TTC549 (cell line): ENCODE measurements around the gene CHST3.

Source experiments
- FAIRE-seq: peaks from 2 replicates; lab custom pipeline; 2012; peaks lifted over from hg19 to GRCh38; lab: Jason Lieb, UNC

The CHST3 gene

GRCh38 chr10:71989661-71990454, 25.7 kb downstream of the CHST3 start:
- FAIRE-seq, result no peak

DNA sequence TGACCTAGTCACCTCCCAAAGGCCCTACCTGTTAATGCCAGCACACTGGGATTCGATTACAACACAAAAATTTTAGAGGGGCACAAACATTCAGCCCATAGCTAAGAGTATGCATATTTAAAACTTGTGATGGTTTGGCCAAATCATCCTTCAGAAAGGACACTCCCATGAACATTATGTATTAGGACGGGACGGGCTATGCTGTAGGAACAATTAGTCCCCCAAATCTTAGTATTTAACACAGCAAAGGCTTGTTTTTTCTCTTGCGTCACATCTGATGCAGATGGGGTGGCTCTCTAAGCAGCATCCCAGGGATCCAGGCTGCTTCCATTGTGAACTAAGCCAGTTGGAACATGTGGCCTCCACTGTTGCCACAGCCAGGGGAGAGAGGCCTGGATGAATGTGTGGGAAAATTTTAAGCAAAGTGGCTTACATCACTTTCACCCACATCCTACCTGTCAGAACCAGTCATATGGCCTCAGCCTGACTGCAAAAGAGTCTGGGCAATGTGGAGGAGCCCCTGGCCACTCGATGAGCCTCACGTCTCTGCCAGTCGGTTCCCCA, 26.6 kb downstream of the CHST3 start:
- FAIRE-seq, result no peak

- no peak for FAIRE-seq
Observed at GRCh38 chr10:71995449-71995848, 31.3 kb downstream of the CHST3 start.

DNA sequence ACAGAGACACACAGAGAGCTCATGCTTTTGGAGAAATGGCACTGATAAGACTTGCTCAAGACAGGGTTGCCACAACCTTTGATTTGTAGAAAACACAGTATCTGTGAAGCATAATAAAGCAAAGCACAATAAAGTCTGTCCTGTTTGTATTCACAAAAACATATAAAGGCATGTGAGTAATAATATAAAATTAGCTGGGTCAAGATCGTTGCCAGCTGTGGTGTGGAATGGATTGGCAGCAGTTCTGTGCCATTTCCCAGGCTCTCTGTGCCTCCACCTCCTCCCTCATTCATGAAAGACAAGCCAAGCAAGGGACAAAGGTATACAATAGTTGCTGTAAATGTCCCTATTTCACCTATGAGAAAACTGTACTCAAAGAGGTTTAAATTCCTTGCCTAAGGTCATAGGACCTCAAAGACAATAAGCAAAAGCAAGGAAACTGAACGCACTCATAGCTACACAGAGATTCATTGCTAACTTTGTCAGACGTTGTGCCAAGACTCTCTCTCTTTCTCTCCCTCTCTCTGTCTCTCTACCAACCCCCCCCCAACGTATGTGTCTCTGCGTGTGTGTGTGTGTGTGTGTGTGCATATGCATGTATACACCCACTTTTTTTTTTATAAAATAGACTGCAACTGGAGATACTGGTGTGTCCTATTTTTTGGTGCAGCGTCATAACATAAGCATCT, 31.8 kb downstream of the CHST3 start:
- no peak for FAIRE-seq

DNA sequence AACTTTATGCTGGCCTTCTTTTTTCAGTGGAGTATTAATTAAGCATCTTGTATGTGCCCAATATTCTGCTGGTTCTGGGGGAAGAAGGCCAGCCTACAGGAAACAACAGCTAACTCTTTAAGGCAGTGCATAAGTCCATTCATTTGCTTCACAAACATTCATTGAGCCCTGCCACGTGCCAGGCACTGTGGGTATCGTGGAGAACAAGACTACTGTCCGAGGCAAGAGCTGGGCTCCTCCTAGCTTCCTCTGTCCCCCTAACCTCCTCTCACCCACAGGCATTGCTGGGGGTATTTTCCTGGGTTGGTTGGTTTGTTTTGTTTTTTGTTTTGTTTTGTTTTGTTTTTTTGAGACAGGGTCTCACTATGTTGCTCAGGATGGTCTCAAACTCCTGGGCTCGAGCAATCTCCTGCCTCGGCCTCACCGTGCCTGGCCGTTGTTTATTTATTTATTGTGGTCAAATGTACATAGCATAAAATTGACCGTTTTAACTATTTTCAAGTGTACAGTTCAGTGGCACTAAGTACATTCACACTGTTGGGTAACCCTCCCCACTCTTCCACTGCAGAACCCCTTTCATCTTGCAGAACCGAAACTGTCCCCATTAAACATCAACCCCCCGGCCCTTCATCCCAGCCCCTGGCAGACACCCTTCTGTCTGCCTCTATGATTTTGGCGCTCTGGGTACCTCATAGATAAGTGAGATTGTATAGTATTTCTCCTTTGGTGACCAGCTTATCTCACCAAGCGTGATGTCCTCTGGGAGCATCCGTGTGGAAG, 32.6 kb downstream of the CHST3 start:
- FAIRE-seq, result no peak

- FAIRE-seq, result no peak
Observed at GRCh38 chr10:71998119-71998839, 34.1 kb downstream of the CHST3 start.

DNA sequence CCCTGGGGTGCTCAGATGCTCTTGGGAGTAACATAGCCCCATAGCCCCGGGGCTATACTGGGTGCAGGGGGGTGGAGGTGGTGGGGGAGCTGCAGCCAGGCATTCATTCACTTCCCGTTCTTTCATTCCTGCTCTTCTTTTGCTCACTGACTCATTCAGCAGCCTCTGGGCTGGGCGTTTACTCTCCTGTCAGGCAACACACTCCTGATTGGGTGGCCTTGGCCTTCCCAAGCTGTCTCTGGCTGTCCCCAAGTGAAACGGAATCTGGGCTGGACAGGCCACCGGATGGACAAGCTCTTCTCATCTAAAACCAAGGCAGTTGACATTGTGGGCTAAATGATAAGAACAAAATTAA, 34.6 kb downstream of the CHST3 start:
- no peak for FAIRE-seq

DNA sequence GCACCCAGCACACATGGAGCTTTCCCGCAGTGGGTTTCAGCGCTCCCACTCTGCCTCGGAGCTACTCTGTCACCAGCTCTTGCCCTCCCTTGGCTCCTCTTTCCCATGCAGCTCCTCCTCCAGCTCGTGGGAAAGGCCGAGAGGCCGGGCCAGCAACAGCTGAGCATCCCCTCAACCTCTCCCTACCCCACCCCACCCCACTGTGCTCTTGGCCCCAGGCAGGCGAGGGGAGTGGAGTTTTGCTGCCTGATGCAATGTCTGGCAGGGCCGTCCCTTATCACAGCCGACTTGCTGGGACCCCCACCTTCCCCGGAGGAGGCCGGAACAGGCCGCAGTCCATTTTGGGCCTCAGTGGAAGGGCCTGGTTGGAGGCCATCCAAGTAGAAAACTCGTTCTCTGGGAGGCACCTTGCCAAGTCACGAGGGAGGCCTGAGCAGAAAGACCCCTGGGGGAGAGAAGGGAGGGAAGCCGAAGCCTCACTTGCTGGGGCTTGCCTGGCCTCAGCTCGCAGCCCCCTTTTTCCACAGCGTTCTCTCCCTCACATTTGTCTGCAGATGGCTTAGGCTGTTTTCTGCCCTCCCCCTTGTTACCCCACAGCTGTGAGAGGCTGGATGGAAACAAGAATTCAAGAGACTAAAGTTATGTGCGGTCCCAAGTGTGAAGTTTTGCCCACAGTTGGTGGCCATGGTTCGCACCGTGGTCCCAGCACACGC, 35.3 kb downstream of the CHST3 start:
- no peak for FAIRE-seq

DNA sequence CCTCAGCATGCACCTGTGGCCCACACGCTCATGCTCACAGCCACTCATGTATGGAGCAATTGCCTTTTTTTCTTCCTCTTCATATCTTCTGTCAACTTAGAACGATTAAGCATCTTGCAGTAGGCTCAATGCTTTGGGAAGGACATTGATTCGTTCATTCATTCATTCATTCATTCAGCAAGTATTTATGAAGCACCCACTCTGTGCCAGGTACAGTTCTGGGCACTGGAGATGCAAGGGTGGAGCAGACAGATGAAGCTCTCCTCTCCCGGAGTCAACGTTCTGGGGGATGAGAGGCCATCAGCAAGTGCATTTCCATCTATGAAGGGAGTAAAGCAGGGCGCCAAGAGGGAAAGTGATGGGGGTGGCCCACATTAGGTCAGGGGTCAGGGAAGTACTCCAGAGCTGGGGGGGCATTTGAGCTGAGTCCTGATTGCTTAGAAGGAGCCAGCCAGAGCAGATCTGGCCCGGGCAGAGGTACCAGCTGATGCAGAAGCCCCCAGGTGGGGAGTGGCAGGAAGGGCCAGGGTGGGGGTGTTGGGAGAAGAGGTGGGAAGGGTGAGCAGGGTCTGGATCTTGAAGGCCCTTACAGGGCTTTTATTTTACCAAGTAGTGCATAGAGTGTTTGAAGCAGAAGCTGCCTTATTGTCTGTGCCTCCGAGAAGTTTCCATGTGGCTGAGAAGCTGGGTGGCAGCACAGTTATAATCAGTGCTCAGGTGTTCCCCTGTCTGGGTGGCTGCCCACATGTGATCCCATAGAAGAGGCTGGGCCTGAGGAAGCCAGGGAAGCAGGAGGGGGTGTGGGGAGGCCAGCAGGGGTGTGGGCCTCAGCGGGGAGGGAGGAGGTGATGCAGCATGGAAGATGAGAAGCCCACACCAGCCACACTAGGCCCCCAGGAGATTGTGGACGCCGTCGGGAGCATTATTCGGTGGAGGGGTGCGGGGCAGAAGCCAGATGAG, 36.2 kb downstream of the CHST3 start:
- no peak for FAIRE-seq

GRCh38 chr10:72001033-72001395, 36.8 kb downstream of the CHST3 start:
- no peak for FAIRE-seq

GRCh38 chr10:72002354-72003295, 38.4 kb downstream of the CHST3 start:
- FAIRE-seq, result no peak

DNA sequence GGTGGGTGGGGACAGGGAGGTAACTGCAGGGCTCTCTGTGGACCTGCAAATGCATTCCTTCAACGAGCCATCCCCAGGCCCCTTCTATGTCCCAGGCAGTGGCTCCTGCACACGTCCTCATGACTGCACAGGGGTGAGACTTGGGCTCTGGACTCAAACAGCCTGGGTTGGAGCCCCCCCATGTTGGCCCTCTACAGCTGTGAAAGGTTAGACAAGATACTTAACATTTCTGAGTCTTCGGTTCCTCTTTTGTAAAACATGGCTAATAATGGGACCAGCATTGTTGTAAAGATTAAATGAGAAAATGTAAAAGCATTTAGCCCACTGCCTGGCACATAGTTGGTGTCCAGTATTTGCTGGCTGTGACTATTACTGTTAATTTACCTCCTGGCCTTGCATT, 41.8 kb downstream of the CHST3 start:
- no peak for FAIRE-seq

DNA sequence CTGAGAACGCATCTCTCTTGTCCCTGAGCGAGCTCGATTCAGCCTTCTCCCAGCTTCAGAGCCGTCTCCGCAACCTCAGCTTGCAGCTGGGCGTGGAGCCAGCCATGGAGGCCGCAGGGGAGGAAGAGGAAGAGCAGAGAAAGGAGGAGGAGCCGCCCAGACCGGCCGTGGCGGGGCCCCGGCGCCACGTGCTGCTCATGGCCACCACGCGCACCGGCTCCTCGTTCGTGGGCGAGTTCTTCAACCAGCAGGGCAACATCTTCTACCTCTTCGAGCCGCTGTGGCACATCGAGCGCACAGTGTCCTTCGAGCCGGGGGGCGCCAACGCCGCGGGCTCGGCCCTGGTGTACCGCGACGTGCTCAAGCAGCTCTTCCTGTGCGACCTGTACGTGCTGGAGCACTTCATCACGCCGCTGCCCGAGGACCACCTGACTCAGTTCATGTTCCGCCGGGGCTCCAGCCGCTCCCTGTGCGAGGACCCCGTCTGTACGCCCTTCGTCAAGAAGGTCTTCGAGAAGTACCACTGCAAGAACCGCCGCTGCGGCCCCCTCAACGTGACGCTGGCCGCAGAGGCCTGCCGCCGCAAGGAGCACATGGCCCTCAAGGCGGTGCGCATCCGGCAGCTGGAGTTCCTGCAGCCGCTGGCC, 43.2 kb downstream of the CHST3 start:
- FAIRE-seq, result no peak

GRCh38 chr10:72008096-72008981, 44.1 kb downstream of the CHST3 start:
- FAIRE-seq, result no peak

- no peak for FAIRE-seq
Observed at GRCh38 chr10:72009051-72009424, 44.8 kb downstream of the CHST3 start.

DNA sequence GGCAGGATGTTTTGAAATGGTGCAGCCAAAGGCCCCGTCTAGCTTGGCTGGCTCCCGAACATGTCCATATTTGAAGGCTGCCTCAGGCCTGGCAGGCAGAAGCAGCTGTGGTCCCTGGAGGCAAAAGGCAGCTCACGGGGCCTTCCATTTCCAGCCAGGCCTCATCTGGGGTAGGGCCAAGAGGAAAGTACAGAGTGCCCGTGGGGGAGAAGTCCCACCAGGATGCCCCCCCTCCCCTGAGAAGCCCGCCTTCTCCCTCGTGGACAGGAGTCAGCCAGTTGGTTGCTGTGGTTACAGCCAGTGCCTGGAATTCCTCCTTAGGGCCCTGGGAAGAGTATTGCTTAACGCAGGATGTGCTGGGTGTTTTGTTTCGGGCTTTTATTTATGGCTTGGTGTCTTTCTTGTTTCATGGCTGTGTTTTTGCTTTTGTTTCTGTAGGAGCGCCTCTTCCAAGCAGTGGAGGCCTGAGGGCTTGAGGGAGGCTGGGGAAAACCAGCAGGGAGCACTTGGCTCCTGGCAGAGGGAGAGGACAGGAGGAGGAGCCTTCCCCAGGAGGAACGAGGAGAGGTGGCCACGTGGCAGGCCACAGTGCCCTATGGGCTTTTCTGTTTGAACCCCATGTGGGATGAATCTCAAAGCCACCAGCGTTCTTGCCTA, 45.4 kb downstream of the CHST3 start:
- no peak for FAIRE-seq
